GM21723 (cell line): Measurements from ENCODE around the gene NES.
"Not testable (repeated sequence)": the region's sequence is repeated elsewhere in the genome, so short reads cannot be mapped to it uniquely, and the experiment has no call there.

Source experiments
- ATAC-seq: cut with Tn5 transposase; IDR thresholded peaks from one replicate; pipeline ENCODE4 v1.9.1; 2021; ENCODE audit warnings: mild to moderate bottlenecking, moderate library complexity; ENCODE audit not compliant: unreplicated experiment

Gene NES

GRCh38 chr1:156648496-156648895 is 28.7 kb downstream of the NES start:
- ATAC-seq = no peak

DNA sequence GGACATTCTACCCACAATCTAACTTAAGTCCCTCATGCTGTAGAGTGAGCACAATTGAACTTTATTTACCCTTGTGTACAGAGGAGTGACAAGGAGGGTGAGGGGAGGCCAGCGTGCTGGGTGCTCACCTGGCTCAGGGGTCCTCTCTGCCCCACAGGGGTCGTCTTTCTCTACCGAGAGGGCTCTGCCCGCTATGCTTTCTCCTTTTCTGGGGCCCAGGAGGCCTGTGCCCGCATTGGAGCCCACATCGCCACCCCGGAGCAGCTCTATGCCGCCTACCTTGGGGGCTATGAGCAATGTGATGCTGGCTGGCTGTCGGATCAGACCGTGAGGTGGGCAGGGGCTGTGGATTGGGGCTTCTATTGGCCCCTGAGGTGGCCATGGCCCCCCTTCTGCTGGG is 29.9 kb downstream of the NES start:
- ATAC-seq = no peak

- ATAC-seq = no peak
Measured at GRCh38 chr1:156646738-156647211, 30.4 kb downstream of the NES start.

DNA sequence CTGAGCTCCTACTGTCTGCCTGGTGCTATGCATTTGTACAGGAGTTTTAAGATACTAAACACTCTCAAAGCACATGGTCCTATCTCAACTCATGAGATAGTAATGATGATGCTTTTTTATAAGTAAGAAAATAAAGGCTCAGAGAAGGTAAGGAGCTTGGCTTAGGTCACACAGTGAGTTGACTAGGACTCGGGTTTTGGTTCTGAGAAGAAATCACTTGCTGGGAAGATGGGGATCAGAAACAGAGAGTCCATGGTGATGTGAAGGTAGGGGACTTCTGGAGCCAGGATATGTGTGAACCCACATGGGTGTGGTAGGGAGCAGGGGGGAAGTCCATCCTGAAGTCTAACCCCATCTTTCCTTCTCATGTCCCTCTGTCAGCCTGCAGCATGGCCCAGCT is 31.5 kb downstream of the NES start:
- no peak for ATAC-seq

- no peak for ATAC-seq
Measured at GRCh38 chr1:156645056-156645455, 32.2 kb downstream of the NES start.

- ATAC-seq = no peak
Measured at GRCh38 chr1:156644640-156645039, 32.6 kb downstream of the NES start.

DNA sequence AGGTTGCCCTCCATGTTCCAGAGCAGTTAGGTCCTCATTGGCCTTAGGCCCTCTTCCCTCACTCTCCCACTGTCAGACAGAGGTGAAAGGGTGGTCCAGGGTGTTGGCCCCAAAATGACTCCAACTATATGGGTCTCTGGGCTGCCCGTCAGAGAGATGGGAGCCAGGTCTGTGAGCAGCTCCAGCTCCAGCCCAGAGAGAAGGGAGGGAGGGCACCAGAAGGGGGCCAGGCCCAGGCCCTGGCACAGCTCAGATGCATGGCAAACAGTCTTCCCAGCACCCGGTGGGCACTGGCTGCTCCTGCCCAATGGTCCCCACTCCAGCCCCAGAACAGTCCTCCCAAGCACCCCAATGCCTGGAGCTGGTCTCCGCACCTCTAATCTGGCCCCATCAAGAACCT is 33.1 kb downstream of the NES start:
- ATAC-seq = no peak

DNA sequence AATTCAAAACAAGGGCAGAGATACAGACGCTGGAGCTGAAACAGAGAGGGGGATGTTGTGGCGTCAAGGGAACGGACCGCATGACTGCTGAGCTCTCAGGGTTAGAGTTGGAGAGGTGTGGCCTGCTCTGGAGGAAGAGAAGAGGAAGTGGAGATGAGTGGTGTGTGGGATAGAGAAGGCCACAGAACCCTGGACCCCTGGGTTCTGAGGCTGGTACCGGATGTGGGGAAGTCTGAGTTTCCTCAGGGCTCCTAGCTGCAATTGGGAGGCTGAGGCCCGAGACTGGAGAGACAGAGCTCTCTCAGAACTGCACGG is 33.5 kb downstream of the NES start:
- no peak for ATAC-seq

- no peak for ATAC-seq
Measured at GRCh38 chr1:156643049-156643777, 34.0 kb downstream of the NES start.

- ATAC-seq = no peak
Measured at GRCh38 chr1:156642265-156643048, 34.8 kb downstream of the NES start.

- ATAC-seq = no peak
Measured at GRCh38 chr1:156641761-156642264, 35.4 kb downstream of the NES start, which contains the start of gene BCAN. TSS of gene BCAN (plus strand) at chr1:156642117. CDS start at chr1:156646055, 3,938 bp downstream.

DNA sequence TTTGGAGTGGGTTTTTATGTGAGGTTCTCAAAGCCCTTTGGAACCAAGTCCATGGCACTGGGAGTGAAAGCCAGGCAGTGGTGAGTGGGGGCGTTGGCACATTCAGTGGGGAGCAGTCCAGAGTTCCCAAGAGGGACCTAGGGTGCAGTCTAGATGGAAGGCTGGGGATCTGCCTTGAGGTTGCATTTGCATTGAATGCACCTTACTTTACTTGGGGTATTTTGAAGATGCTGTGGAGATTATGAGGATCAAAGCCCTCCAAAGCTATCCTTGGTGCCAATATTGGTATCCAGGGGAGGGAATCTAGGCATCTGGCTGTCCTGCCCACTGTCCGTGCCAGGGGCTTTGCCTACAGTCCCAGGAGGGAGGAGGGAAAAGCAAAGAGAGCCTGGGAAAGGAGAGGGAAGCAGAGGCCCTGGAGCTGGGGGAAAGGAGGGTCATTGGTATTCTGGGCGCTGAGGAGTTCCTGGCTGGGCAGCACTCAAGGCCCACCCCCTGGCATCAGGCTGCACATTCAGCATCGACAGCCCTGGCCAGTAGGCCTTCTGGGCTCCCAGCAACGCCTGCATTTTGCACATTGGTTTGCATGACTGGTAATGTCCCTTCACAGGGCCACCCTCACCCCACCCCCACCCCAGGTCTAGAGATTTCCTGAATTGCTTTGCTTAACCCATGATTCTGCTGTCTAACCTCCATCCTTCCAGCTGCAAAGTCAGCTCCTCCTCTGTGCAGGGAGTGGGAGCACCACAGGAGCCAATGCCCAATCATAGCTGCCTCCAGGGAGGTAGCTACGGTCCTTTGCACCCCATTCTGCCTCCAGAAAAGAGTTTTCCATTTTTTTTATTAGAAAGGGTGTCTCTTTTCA is 36.1 kb downstream of the NES start:
- ATAC-seq = no peak

DNA sequence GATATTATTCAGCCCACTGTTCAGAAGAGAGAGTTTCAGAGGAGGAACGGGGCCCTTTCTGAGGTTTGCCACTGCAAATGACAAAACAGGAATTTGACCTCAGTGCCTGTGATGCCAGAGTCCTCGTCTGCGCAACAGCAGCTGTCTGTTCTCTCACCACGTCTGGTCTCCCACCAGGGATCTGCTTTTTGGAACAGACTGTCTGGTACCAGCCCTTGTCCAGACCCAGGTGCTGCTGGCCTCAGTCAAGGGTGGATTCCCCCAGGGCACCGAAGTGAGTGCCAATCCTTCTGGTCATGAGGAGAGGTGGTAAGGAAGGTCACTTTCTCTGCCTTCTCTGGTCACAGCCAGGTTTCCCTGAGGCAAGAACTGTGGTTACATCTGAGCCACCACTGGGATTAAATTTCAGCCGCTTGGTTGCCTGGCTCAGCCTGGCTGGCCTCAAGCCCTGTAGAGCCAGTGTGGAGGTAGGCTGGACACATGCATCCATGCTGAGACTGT is 37.6 kb downstream of the NES start:
- no peak for ATAC-seq

DNA sequence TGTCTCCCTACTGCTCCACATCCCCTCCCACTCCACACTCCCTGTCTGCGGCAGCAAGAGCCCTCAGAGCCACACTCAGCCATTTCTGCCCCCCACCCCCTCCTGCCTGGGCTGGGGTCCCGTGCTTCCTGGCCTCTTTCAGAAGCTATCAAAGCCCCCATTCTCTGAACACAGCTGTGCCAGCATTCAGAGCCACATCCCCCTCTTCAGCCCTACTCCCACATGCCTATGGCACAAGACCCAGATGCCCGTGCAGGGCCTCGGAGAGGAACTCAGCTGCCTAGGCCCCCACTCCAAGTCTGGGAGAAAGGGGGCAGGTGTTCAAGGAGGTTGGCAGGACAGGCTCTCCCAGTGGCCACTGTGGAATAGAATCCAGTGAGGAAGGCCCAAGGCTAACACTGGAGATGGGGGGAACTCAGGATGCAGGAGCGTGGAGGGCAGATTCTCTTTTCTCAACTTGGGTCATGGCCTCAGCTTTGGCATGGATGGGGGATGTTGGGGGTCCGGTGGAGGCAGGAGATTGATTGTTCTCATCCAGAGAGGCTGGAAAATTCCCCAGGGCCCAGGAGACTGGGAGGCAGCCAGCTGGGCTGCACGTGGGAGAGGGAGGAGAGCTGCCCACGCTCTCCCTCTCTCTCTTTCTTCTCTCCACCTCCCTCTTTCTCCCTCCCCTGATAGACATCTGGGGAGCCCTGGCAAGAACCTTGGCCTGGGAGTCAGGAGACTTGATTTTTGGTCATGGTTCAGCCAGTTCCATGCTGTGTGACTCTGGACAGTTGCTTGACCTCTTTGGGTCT is 38.8 kb downstream of the NES start:
- no peak for ATAC-seq

- no peak for ATAC-seq
Measured at GRCh38 chr1:156632355-156632754, 44.9 kb downstream of the NES start.

- not testable (repeated sequence) for ATAC-seq
Measured at GRCh38 chr1:156631152-156631551, 46.1 kb downstream of the NES start.

- ATAC-seq = no peak
Measured at GRCh38 chr1:156629823-156630449, 47.3 kb downstream of the NES start.

GRCh38 chr1:156627313-156627880 is 49.8 kb downstream of the NES start:
- ATAC-seq = no peak

GRCh38 chr1:156626079-156626438 is 51.1 kb downstream of the NES start:
- ATAC-seq = no peak
